ENCODE results near the gene PFKFB3. TPM values are rescaled to one million over a fixed set of nuclear protein-coding genes. Genes with fewer than 3 reads are reported as not detected.
"Not testable (repeated sequence)": the region's sequence is repeated elsewhere in the genome, so short reads cannot be mapped to it uniquely, and the experiment has no call there.

Gene PFKFB3
- total RNA-seq, 1 experiment from 2014 or later: 21.8 TPM

DNA sequence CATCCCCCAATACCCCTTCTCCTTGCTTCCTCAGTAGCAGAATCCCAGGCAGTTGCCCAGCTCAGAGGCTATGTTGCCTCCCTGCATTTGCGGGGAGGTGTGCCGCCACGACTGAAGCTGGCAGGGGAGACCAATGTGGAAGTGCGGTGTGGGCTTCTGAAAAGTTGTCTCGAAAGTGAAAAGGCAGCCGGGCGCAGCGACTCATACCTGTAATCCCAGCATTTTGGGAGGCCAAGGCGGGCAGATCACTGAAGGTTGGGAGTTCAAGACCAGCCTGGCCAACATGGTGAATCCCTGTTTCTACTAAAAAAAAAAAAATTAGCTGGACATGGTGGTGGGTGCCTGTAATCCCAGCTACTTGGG, 15.9 kb upstream of the PFKFB3 start:
- H3K27me3 ChIP-seq (replicated peaks): no peaks in the 10 kb centered on the region
- no peak overlapping the region for H3K4me3 ChIP-seq
- H3K9me3 ChIP-seq (replicated peaks): no peaks in the 10 kb centered on the region
- DNase-seq (ENCODE audit: low read depth in 1 of 2, low spot score in 2 of 2): no peak
- no peak overlapping the region for H3K27ac ChIP-seq
- peaks cover 9% of the 10 kb centered on the region for H3K4me1 ChIP-seq (replicated peaks)
- 0 out of 2 replicates have a peak, but pooled peaks cover 3% of the 10 kb centered on the region for H3K36me3 ChIP-seq

DNA sequence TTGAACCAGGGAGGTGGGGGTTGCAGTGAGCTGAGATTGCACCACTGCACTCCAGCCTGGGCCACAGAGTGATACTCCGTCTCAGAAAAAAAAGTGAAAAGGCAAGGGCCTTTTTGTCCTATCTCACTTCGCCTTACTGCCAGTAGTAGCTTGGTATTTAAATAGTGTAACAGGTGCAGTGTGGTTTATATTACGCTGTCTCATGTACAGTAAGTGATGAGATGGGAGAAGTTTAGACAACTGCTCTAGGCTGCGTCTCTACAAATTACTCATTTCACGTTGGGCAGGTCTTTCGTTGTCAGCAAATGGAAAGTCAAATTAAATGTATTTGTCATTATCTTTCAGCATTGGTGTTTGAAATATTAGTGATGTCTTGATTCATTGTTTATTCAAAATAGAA, 15.5 kb upstream of the PFKFB3 start:
- no peak overlapping the region for H3K27ac ChIP-seq
- H3K4me3 ChIP-seq: no peak overlapping the region
- no peaks in the 10 kb centered on the region for H3K27me3 ChIP-seq (replicated peaks)
- no peaks in the 10 kb centered on the region for H3K9me3 ChIP-seq (replicated peaks)
- peaks cover 9% of the 10 kb centered on the region for H3K4me1 ChIP-seq (replicated peaks)
- DNase-seq (ENCODE audit: low read depth in 1 of 2, low spot score in 2 of 2): no peak
- H3K36me3 ChIP-seq: 0 out of 2 replicates have a peak, but pooled peaks cover 3% of the 10 kb centered on the region

GRCh38 chr10:6190033-6190432, 12.7 kb upstream of the PFKFB3 start:
- H3K27ac ChIP-seq; H3K36me3 ChIP-seq; H3K27me3 ChIP-seq (replicated peaks); H3K4me3 ChIP-seq; DNase-seq (ENCODE audit: low read depth in 1 of 2, low spot score in 2 of 2); H3K9me3 ChIP-seq (replicated peaks); H3K4me1 ChIP-seq (replicated peaks): not testable (repeated sequence)

GRCh38 chr10:6191147-6191546, 11.6 kb upstream of the PFKFB3 start:
- H3K9me3 ChIP-seq (replicated peaks): no peaks in the 10 kb centered on the region
- H3K27me3 ChIP-seq (replicated peaks): no peaks in the 10 kb centered on the region
- no peak overlapping the region for H3K27ac ChIP-seq
- no peak for DNase-seq (ENCODE audit: low read depth in 1 of 2, low spot score in 2 of 2)
- no peak overlapping the region for H3K4me3 ChIP-seq
- peaks cover 4% of the 10 kb centered on the region for H3K4me1 ChIP-seq (replicated peaks)
- H3K36me3 ChIP-seq: 0 out of 2 replicates have a peak, but pooled peaks cover 3% of the 10 kb centered on the region

GRCh38 chr10:6191569-6191968, 11.2 kb upstream of the PFKFB3 start:
- Histone ChIP-seq H3K27ac (no peak overlapping the region), H3K36me3 (0 out of 2 replicates have a peak, but pooled peaks cover 3% of the 10 kb centered on the region), H3K27me3 (replicated peaks) (no peaks in the 10 kb centered on the region), H3K9me3 (replicated peaks) (no peaks in the 10 kb centered on the region), H3K4me1 (replicated peaks) (peaks cover under 1% of the 10 kb centered on the region), H3K4me3 (no peak overlapping the region)
- no peak for DNase-seq (ENCODE audit: low read depth in 1 of 2, low spot score in 2 of 2)

- H3K4me1 ChIP-seq (replicated peaks); DNase-seq (ENCODE audit: low read depth in 1 of 2, low spot score in 2 of 2); H3K36me3 ChIP-seq; H3K4me3 ChIP-seq; H3K9me3 ChIP-seq (replicated peaks); H3K27me3 ChIP-seq (replicated peaks); H3K27ac ChIP-seq: not testable (repeated sequence)
Observed at GRCh38 chr10:6193342-6193741, 9.4 kb upstream of the PFKFB3 start.

GRCh38 chr10:6194311-6194710, 8.4 kb upstream of the PFKFB3 start:
- Histone ChIP-seq H3K9me3 (replicated peaks) (no peaks in the 10 kb centered on the region), H3K4me1 (replicated peaks) (no peaks in the 10 kb centered on the region; the same call in 1 of the 2 replicates), H3K27me3 (replicated peaks) (no peaks in the 10 kb centered on the region), H3K27ac (no peak overlapping the region), H3K4me3 (no peak overlapping the region), H3K36me3 (0 out of 2 replicates have a peak, but pooled peaks cover 3% of the 10 kb centered on the region)
- DNase-seq (ENCODE audit: low read depth in 1 of 2, low spot score in 2 of 2): no peak

- no peak for DNase-seq (ENCODE audit: low read depth in 1 of 2, low spot score in 2 of 2)
- no peak overlapping the region for H3K27ac ChIP-seq
- no peaks in the 10 kb centered on the region; the same call in 1 of the 2 replicates for H3K4me1 ChIP-seq (replicated peaks)
- H3K9me3 ChIP-seq (replicated peaks): no peaks in the 10 kb centered on the region
- no peaks in the 10 kb centered on the region for H3K36me3 ChIP-seq
- no peak overlapping the region for H3K4me3 ChIP-seq
- H3K27me3 ChIP-seq (replicated peaks): no peaks in the 10 kb centered on the region
Observed at GRCh38 chr10:6195376-6195775, 7.4 kb upstream of the PFKFB3 start.

- no peak overlapping the region for H3K27ac ChIP-seq
- peaks cover 1% of the 10 kb centered on the region for H3K4me1 ChIP-seq (replicated peaks)
- no peaks in the 10 kb centered on the region for H3K27me3 ChIP-seq (replicated peaks)
- H3K4me3 ChIP-seq: no peak overlapping the region
- DNase-seq (ENCODE audit: low read depth in 1 of 2, low spot score in 2 of 2): no peak
- H3K36me3 ChIP-seq: no peaks in the 10 kb centered on the region
- H3K9me3 ChIP-seq (replicated peaks): no peaks in the 10 kb centered on the region
Observed at GRCh38 chr10:6195846-6196245, 6.9 kb upstream of the PFKFB3 start.

DNA sequence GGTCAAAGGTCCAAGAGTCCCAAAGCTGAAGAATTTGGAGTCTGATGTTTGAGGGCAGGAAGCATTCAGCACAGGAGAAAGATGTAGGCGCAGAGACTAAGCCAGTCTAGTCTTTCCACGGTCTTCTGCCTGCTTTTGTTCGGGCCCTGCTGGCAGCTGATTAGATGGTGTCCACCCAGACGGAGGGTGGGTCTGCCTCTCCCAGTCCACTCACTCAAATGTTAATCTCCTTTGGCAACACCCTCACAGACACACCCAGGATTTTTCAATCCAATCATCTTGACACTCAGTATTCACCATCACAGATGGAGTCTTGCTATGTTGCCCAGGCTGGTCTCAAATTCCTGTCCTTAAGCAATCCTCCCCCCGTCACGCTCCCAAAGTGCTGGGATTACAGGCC, 6.2 kb upstream of the PFKFB3 start:
- not testable (repeated sequence) for DNase-seq (ENCODE audit: low read depth in 1 of 2, low spot score in 2 of 2); H3K4me3 ChIP-seq; H3K27ac ChIP-seq; H3K9me3 ChIP-seq (replicated peaks); H3K4me1 ChIP-seq (replicated peaks); H3K36me3 ChIP-seq; H3K27me3 ChIP-seq (replicated peaks)

DNA sequence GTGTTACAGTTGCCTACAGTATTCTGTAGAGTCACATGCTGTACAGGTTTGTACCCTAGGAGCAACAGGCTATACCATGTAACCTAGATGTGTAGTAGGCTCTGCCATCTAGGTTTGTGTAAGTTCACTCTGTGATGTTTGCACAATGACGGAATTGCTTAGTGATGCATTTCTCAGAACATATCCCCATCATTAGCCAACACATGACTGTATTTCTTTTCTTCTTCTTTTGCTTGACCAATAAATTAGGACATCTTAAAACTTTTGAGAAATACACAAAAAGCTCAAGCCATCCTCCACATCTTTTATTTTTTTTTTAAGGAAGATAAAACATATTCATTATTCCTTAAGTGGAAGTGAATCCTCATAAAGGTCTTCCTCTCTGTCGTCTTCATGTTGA, 5.4 kb upstream of the PFKFB3 start:
- H3K27me3 ChIP-seq (replicated peaks): no peaks in the 10 kb centered on the region
- no peak for DNase-seq (ENCODE audit: low read depth in 1 of 2, low spot score in 2 of 2)
- H3K9me3 ChIP-seq (replicated peaks): 0 out of 2 replicates have a peak, but pooled peaks cover 2% of the 10 kb centered on the region
- no peaks in the 10 kb centered on the region for H3K36me3 ChIP-seq
- H3K4me1 ChIP-seq (replicated peaks): peaks cover 13% of the 10 kb centered on the region
- H3K4me3 ChIP-seq: no peak overlapping the region
- H3K27ac ChIP-seq: no peak overlapping the region

- Histone ChIP-seq H3K27me3 (replicated peaks) (no peaks in the 10 kb centered on the region), H3K36me3 (peaks cover 4% of the 10 kb centered on the region; the same call in 1 of the 2 replicates), H3K9me3 (replicated peaks) (0 out of 2 replicates have a peak, but pooled peaks cover 2% of the 10 kb centered on the region), H3K27ac (no peak overlapping the region), H3K4me1 (replicated peaks) (peaks cover 20% of the 10 kb centered on the region), H3K4me3 (no peak overlapping the region)
- no peak for DNase-seq (ENCODE audit: low read depth in 1 of 2, low spot score in 2 of 2)
Observed at GRCh38 chr10:6198171-6198570, 4.6 kb upstream of the PFKFB3 start.

DNA sequence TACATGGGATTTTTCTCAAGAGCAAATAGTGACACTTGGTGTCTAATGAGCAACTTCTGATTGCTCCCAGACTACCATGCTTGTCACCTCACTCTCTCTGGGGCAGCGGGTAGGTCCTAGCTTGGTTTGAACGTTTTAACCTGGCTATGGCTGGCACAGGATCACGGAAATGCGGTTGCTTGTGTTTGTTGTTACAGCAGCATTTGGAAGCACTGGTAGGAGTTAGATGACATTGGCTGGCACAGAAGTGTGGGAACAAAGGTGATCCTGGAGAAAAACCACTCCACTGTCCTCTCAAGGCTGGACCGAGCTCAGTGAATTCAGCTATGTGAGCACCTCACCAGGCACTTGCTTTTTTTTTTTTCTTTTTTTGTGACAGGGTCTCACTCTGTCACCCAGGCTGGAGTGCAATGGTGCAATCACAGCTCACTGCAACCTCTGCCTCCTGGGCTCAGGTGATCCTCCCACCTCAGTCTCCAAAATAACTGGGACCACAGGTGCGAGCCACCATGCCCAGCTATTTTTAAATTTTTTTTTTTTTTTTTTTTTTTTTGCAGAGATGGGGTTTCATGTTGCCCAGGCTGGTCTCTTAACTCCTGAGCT, 3.5 kb upstream of the PFKFB3 start:
- peaks cover 7% of the 10 kb centered on the region; the same call in 1 of the 2 replicates for H3K9me3 ChIP-seq (replicated peaks)
- DNase-seq (ENCODE audit: low read depth in 1 of 2, low spot score in 2 of 2): no peak
- H3K4me1 ChIP-seq (replicated peaks): peaks cover 29% of the 10 kb centered on the region
- no peak overlapping the region for H3K27ac ChIP-seq
- no peak overlapping the region for H3K4me3 ChIP-seq
- peaks cover 8% of the 10 kb centered on the region for H3K36me3 ChIP-seq
- H3K27me3 ChIP-seq (replicated peaks): no peaks in the 10 kb centered on the region

- no peak for DNase-seq (ENCODE audit: low read depth in 1 of 2, low spot score in 2 of 2)
- no peak overlapping the region for H3K27ac ChIP-seq
- H3K4me3 ChIP-seq: no peak overlapping the region
- H3K4me1 ChIP-seq (replicated peaks): peaks cover 40% of the 10 kb centered on the region
- peaks cover 8% of the 10 kb centered on the region for H3K36me3 ChIP-seq
- peaks cover 7% of the 10 kb centered on the region; the same call in 1 of the 2 replicates for H3K9me3 ChIP-seq (replicated peaks)
- no peaks in the 10 kb centered on the region for H3K27me3 ChIP-seq (replicated peaks)
Observed at GRCh38 chr10:6200440-6200733, 2.3 kb upstream of the PFKFB3 start.

All from SJSA1 (cell line).